Measurements from ENCODE around the gene STIL.
"Not testable (repeated sequence)": the region's sequence is repeated elsewhere in the genome, so short reads cannot be mapped to it uniquely, and the experiment has no call there.

Gene STIL

GRCh38 chr1:47302472-47302871 is 11.5 kb downstream of the STIL start:
- TF ChIP-seq, protein P1, sequence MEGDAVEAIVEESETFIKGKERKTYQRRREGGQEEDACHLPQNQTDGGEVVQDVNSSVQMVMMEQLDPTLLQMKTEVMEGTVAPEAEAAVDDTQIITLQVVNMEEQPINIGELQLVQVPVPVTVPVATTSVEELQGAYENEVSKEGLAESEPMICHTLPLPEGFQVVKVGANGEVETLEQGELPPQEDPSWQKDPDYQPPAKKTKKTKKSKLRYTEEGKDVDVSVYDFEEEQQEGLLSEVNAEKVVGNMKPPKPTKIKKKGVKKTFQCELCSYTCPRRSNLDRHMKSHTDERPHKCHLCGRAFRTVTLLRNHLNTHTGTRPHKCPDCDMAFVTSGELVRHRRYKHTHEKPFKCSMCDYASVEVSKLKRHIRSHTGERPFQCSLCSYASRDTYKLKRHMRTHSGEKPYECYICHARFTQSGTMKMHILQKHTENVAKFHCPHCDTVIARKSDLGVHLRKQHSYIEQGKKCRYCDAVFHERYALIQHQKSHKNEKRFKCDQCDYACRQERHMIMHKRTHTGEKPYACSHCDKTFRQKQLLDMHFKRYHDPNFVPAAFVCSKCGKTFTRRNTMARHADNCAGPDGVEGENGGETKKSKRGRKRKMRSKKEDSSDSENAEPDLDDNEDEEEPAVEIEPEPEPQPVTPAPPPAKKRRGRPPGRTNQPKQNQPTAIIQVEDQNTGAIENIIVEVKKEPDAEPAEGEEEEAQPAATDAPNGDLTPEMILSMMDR (IDR thresholded peaks at IDR 0.05; ENCODE audit: poor library complexity, severe bottlenecking), result no peak
- Histone ChIP-seq H3K27ac (ENCODE audit: poor library complexity, severe bottlenecking) (no peak overlapping the region), H3K9me3 (ENCODE audit: severe bottlenecking) (no peaks in the 10 kb centered on the region), H3K27me3 (ENCODE audit: insufficient read depth, poor library complexity, severe bottlenecking) (no peaks in the 10 kb centered on the region), H3K4me1 (ENCODE audit: insufficient read depth, poor library complexity, severe bottlenecking) (no peaks in the 10 kb centered on the region), H3K36me3 (ENCODE audit: low read depth) (peaks cover 90% of the 10 kb centered on the region), H3K4me3 (ENCODE audit: severe bottlenecking) (no peak overlapping the region)
- no peak for ATAC-seq (ENCODE audit: low read depth)
- no peak for DNase-seq (ENCODE audit: low spot score)

DNA sequence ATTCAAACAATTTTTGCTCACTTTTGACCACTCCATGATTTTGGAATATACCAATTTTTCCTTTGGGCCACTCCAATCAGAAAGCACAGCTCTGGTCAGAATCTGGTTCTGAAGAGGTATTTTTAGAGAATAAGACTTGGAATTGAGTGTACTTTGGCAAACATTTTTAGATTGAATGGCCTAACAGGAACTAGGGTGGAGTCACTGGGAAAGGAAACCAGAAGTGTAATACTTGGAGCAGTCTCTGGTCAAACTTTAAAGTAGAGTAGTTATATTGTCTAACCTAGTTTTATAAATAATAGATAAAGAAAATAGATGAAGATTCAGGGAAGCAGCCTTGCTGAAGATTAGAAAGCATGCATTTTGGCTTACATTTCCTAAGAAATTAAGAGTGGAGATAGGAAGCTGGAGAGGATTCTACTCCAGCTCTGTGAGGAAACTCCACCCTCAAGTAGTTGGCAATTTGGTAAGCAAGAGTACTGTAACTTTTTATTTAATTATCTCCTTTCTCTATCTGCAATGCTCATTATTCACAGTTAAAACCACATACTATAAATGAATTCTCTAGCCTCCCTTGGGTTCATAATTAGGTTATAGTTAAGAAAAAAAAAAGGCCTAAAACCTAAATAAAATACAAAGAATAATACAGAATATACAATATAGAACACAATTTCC is 15.8 kb downstream of the STIL start:
- Histone ChIP-seq H3K4me1 (ENCODE audit: insufficient read depth, poor library complexity, severe bottlenecking) (no peaks in the 10 kb centered on the region), H3K4me3 (ENCODE audit: severe bottlenecking) (no peak overlapping the region), H3K27ac (ENCODE audit: poor library complexity, severe bottlenecking) (no peak overlapping the region), H3K36me3 (ENCODE audit: low read depth) (peaks cover 92% of the 10 kb centered on the region), H3K9me3 (ENCODE audit: severe bottlenecking) (no peaks in the 10 kb centered on the region), H3K27me3 (ENCODE audit: insufficient read depth, poor library complexity, severe bottlenecking) (no peaks in the 10 kb centered on the region)
- ATAC-seq (ENCODE audit: low read depth) (no peak), DNase-seq (ENCODE audit: low spot score) (no peak)
- TF ChIP-seq, protein P1 (IDR thresholded peaks at IDR 0.05; ENCODE audit: poor library complexity, severe bottlenecking), result no peak

GRCh38 chr1:47295579-47295978 is 18.4 kb downstream of the STIL start:
- Histone ChIP-seq H3K4me1 (ENCODE audit: insufficient read depth, poor library complexity, severe bottlenecking) (no peaks in the 10 kb centered on the region), H3K36me3 (ENCODE audit: low read depth) (peaks cover 86% of the 10 kb centered on the region), H3K9me3 (ENCODE audit: severe bottlenecking) (no peaks in the 10 kb centered on the region), H3K4me3 (ENCODE audit: severe bottlenecking) (no peak overlapping the region), H3K27me3 (ENCODE audit: insufficient read depth, poor library complexity, severe bottlenecking) (no peaks in the 10 kb centered on the region), H3K27ac (ENCODE audit: poor library complexity, severe bottlenecking) (no peak overlapping the region)
- TF ChIP-seq, protein P1 (IDR thresholded peaks at IDR 0.05; ENCODE audit: poor library complexity, severe bottlenecking), result no peak
- no peak for ATAC-seq (ENCODE audit: low read depth)
- no peak for DNase-seq (ENCODE audit: low spot score)

DNA sequence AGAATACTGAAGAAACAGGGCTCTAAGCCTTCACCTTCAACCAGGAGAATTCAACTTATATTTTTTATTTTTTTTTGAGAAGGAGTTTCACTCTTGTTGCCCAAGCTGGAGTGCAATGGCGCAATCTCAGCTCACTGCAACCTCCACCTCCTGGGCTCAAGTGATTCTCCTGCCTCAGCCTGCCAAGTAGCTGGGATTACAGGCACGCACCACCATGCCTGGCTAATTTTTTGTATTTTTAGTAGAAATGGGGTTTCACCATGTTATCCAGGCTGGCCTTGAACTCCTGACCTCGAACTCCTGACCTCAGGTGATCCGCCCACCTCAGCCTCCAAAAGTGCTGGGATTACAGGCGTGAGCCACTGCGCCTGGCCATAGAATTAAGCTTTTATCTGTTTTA is 19.1 kb downstream of the STIL start:
- H3K4me1 ChIP-seq (ENCODE audit: insufficient read depth, poor library complexity, severe bottlenecking); ATAC-seq (ENCODE audit: low read depth); H3K4me3 ChIP-seq (ENCODE audit: severe bottlenecking); H3K27me3 ChIP-seq (ENCODE audit: insufficient read depth, poor library complexity, severe bottlenecking); H3K9me3 ChIP-seq (ENCODE audit: severe bottlenecking); DNase-seq (ENCODE audit: low spot score); H3K27ac ChIP-seq (ENCODE audit: poor library complexity, severe bottlenecking): not testable (repeated sequence)
- peaks cover 84% of the 10 kb centered on the region for H3K36me3 ChIP-seq (ENCODE audit: low read depth)

DNA sequence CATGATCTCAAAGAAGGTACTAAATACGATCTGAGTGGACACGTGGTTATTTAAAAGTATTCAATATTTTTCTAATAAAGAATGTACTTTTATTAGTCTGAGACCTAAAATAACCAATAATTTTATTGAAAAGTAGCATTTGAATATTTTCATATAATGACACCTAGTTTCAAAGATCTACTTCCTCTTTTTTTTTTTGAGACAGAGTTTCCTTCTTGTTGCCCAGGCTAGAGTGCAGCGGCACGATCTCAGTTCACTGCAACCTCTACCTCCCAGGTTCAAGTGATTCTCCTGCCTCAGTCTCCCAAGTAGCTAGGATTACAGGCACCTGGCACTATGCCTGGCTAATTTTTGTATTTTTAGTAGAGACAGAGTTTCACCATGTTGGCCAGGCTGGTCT is 25.8 kb downstream of the STIL start:
- H3K4me1 ChIP-seq (ENCODE audit: insufficient read depth, poor library complexity, severe bottlenecking); H3K27me3 ChIP-seq (ENCODE audit: insufficient read depth, poor library complexity, severe bottlenecking); H3K4me3 ChIP-seq (ENCODE audit: severe bottlenecking); DNase-seq (ENCODE audit: low spot score); ATAC-seq (ENCODE audit: low read depth); H3K9me3 ChIP-seq (ENCODE audit: severe bottlenecking); H3K27ac ChIP-seq (ENCODE audit: poor library complexity, severe bottlenecking): not testable (repeated sequence)
- peaks cover 80% of the 10 kb centered on the region for H3K36me3 ChIP-seq (ENCODE audit: low read depth)

- TF ChIP-seq, protein P1 (IDR thresholded peaks at IDR 0.05; ENCODE audit: poor library complexity, severe bottlenecking), result no peak
- no peaks in the 10 kb centered on the region for H3K27me3 ChIP-seq (ENCODE audit: insufficient read depth, poor library complexity, severe bottlenecking)
- peaks cover 2% of the 10 kb centered on the region for H3K4me1 ChIP-seq (ENCODE audit: insufficient read depth, poor library complexity, severe bottlenecking)
- H3K36me3 ChIP-seq (ENCODE audit: low read depth), result peaks cover 94% of the 10 kb centered on the region
- no peak overlapping the region for H3K4me3 ChIP-seq (ENCODE audit: severe bottlenecking)
- ATAC-seq (ENCODE audit: low read depth), result peak; percentile 36; the same call in 1 of the 3 replicates
- no peak overlapping the region for H3K27ac ChIP-seq (ENCODE audit: poor library complexity, severe bottlenecking)
- DNase-seq (ENCODE audit: low spot score), result no peak
- H3K9me3 ChIP-seq (ENCODE audit: severe bottlenecking), result no peaks in the 10 kb centered on the region
Measured at GRCh38 chr1:47280142-47280541, 33.8 kb downstream of the STIL start.
